ENCODE measurements around the gene ERC2. TPM values are rescaled to one million over a fixed set of nuclear protein-coding genes. Genes with fewer than 3 reads are reported as not detected.

ERC2 gene
- total and polyA plus RNA-seq, 2 of the 8 experiments (the other 6 are each of a cell fraction or from before 2014, with no cell fraction given): 16.4 to 22.8 TPM

DNA sequence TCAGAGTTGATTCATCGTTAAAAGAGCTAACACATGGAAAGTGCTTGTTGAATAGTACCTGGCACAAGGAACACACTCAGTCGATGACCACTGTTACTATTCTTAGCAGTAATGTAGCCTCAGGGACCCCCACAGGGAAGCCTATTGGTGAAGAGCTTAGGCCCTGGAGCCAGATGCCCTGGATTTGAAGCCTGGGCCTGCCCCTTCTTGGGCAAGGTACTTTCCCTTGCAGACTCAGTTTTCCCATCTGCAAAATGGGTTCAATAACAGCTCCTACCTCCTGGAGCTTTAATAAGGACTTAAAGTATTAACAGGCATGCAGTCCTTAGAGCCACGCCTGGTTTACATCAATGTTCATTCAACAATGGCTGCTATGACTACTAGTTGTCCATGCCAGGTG is 884.2 kb downstream of the ERC2 start:
- Histone ChIP-seq H3K18ac (ENCODE audit: extremely low read depth, low read length) (no peak overlapping the region), H3K79me1 (ENCODE audit: low read depth, low read length) (no peaks in the 10 kb centered on the region), H2AK5ac (ENCODE audit: low read depth, low read length) (no peak overlapping the region), H3K23ac (ENCODE audit: insufficient read length) (no peak overlapping the region), H3K9me3 (ENCODE audit: insufficient read depth in 2 of 2, low read depth in 1 of 2, low read length in 1 of 2) (no peaks in the 10 kb centered on the region), H3K27ac (ENCODE audit: low read depth, low read length) (no peak overlapping the region), H3K9ac (replicated peaks in 1 of 4; ENCODE audit: extremely low read depth in 1 of 4, low read depth in 3 of 4, low read length in 3 of 4) (no peak overlapping the region), H4K8ac (ENCODE audit: extremely low read depth, insufficient read depth, low read length) (no peak overlapping the region), H2BK15ac (ENCODE audit: low read length) (no peak overlapping the region), H3K4me2 (ENCODE audit: insufficient read depth in 1 of 2, low read depth in 2 of 2, low read length in 2 of 2) (no peak overlapping the region), H2AFZ (ENCODE audit: low read length) (no peak overlapping the region), H3K23me2 (ENCODE audit: low read depth, low read length) (no peaks in the 10 kb centered on the region), H3K4me1 (replicated peaks in 1 of 4; ENCODE audit: control insufficient read depth in 3 of 4, insufficient read depth in 4 of 4, low read length in 3 of 4) (peaks cover 2 to 12% (median 5%) of the 10 kb centered on the region in 4 experiments; a peak in 5 of 7 replicates), H2BK120ac (replicated peaks; ENCODE audit: low read depth, low read length) (no peak overlapping the region), H3K36me3 (ENCODE audit: control insufficient read depth in 2 of 4, insufficient read depth in 4 of 4, low read length in 3 of 4) (no peaks in the 10 kb centered on the region), H2BK12ac (ENCODE audit: low read depth, low read length) (0 out of 2 replicates have a peak overlapping the region, but pooled peaks have one; percentile 18), H3K4ac (replicated peaks; ENCODE audit: insufficient read length, low read depth, low read length) (no peak overlapping the region), H3K56ac (replicated peaks; ENCODE audit: insufficient read length, low read depth, low read length) (no peak overlapping the region), H3K4me3 (ENCODE audit: extremely low read depth in 1 of 4, insufficient read depth in 2 of 4, low read depth in 3 of 4, low read length in 4 of 4) (no peak overlapping the region), H2BK20ac (ENCODE audit: low read length) (no peak overlapping the region), H4K91ac (replicated peaks; ENCODE audit: insufficient read length, low read length) (no peak overlapping the region), H2BK5ac (ENCODE audit: low read depth, low read length) (no peak overlapping the region), H3K14ac (ENCODE audit: insufficient read length) (no peak overlapping the region), H4K20me1 (replicated peaks in 1 of 2; ENCODE audit: control insufficient read depth in 1 of 2, insufficient read depth in 2 of 2, low read length in 2 of 2) (no peaks in the 10 kb centered on the region), H3K27me3 (replicated peaks in 1 of 4; ENCODE audit: control insufficient read depth in 3 of 4, extremely low read depth in 1 of 4, insufficient read depth in 3 of 4, low read length in 3 of 4) (no peaks in the 10 kb centered on the region; a peak in 1 of 7 replicates), H3K79me2 (ENCODE audit: control insufficient read depth in 1 of 2, insufficient read depth in 2 of 2, low read length in 2 of 2) (no peaks in the 10 kb centered on the region), H4K5ac (ENCODE audit: insufficient read length, low read depth, low read length) (no peak overlapping the region)
- ChIA-PET CTCF (ENCODE audit: partially characterized antibody) (interaction anchor here (0.8 to 1.1 kb wide), 4 partner anchors 9 to 138 kb away, joined by 3 to 5 read pairs (median 3); no protein-coding TSS in a partner anchor), POLR2A (ENCODE audit: partially characterized antibody) (no interaction called here)
- DNase-seq (ENCODE audit: low read depth in 1 of 2, low spot score in 2 of 2) (no peak), FAIRE-seq (no peak)
- WGBS, 2 experiments (ENCODE audit: extremely low coverage in 1 of 2, insufficient coverage in 1 of 2, insufficient read length in 1 of 2, insufficient replicate concordance in 2 of 2, low coverage in 1 of 2, low lambda C conversion rate in 2 of 2, missing lambda C conversion rate in 1 of 2): 93% methylated on average over 3 of the region's 3 CpGs; no CpG with 5 or more reads in 1 of the 2 experiments
- TF ChIP-seq KDM1A (IDR thresholded peaks at IDR 0.05; ENCODE audit: borderline replicate concordance, low read length): peak; percentile 95
- TF ChIP-seq JUND (IDR thresholded peaks at IDR 0.05; ENCODE audit: low read length): no peak

Measured in H1 (cell line).